ENCODE data around the gene KCTD5. TPM values are rescaled to one million over a fixed set of nuclear protein-coding genes. Genes with fewer than 3 reads are reported as not detected.

Gene KCTD5
- total RNA-seq, 4 donors from 2014 or later: 13.7 to 22.7 (median 21.2) TPM

DNA sequence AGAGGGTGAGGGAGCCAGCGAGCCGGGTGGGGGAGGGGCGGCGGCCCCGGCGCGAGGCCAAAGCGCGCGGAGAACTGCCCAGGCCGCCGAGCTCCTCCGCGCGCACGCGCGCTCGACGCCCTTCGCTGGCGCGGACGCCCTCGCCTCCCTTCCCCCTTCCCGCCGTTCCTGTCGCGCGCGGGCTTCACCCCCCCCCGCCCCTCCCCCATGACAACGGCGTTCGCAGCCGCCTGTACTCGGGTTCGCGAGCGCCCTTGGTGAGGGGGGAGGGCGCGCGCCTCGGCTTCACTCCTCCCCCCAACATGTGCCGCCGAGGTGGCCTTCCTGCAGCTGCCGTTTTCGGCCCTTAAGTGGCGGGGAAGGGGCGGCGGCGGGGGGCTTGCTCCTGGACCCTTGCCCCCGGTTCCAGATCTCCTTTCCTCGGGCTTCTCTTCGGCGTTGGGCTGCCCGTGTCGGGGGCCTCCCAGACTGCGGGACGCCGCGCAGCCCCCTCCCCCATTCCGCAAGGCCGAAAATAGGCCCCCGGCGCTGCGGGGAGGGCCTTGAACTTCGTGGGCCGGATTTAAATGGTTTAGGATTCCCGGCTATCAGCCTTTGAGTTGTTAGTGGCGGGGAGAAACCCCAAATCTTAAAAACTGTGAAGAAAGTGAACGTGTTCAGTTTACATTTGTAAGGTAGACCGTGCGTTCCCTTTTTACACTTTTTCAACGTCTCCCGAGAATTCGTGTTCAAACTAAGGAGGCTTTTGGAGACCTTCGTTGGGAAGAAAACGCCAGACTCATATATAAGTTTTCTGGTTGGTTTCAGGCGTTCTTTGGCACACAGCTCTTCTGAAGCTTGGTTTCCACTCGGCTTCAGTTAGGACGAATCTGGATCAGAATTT is 70.8 kb downstream of the KCTD5 start:
- TF ChIP-seq, protein P1, sequence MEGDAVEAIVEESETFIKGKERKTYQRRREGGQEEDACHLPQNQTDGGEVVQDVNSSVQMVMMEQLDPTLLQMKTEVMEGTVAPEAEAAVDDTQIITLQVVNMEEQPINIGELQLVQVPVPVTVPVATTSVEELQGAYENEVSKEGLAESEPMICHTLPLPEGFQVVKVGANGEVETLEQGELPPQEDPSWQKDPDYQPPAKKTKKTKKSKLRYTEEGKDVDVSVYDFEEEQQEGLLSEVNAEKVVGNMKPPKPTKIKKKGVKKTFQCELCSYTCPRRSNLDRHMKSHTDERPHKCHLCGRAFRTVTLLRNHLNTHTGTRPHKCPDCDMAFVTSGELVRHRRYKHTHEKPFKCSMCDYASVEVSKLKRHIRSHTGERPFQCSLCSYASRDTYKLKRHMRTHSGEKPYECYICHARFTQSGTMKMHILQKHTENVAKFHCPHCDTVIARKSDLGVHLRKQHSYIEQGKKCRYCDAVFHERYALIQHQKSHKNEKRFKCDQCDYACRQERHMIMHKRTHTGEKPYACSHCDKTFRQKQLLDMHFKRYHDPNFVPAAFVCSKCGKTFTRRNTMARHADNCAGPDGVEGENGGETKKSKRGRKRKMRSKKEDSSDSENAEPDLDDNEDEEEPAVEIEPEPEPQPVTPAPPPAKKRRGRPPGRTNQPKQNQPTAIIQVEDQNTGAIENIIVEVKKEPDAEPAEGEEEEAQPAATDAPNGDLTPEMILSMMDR (IDR thresholded peaks at IDR 0.05; ENCODE audit: low read depth): no peak

DNA sequence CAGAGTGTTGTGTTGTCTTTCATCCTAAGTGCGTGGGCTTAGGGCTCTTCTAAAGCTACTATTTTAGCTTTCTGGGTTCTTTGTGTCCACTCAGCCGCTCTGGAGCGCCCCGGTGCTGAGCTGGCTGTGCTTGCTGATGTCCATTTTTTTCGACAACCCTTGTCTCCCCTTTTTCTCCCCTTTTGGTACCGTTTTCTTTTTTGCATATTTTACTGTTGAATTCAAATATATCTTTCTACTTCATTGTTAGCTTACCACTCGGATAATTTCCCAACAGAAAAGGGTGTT is 71.4 kb downstream of the KCTD5 start:
- TF ChIP-seq, protein P1 (IDR thresholded peaks at IDR 0.05; ENCODE audit: low read depth): no peak

DNA sequence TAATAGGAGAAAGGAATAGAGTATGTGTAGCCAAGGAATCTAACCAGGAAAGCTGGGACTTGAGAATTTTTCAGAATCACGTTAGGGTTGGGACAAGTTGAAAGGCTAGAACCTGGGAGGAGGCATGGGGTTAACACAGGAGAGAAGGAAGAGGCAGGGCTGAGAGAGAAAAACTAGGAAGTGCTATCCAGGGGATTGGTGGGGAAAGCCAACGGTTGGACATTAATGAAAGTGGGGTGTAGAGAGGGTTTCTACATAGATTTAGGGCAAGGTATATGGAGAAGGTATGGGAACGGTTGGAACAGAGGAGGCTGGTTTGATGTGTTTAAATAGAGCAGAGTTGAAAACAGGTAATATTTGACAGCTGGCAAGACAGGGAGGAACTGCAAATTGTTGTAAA is 72.8 kb downstream of the KCTD5 start:
- TF ChIP-seq, protein P1 (IDR thresholded peaks at IDR 0.05; ENCODE audit: low read depth): no peak

DNA sequence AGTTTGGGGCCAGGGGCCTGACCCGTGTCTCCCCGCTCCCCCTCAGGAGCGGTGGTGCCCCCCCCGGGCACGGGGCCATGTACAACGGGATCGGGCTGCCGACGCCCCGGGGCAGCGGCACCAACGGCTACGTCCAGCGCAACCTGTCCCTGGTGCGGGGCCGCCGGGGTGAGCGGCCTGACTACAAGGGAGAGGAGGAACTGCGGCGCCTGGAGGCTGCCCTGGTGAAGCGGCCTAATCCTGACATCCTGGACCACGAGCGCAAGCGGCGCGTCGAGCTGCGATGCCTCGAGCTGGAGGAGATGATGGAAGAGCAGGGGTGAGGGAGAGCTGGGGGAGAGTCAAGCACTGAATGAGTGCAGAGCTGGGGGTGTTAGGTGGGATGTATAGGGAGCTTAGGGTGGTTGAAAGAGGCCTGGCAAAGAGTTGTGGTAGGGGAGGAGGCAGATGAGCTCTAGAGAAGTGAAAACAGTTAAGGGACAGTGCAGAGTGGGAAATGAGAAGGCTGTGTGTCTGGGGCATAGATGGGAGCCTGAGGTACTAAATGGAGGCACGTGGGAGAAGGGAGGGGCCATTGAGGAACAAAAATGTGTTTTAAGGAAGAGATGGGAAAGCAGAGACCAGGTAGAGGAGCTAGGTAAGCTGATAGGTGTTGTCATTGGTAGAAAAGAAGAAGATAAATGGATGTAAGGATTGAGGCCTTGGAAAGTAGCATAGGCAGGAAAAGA is 74.1 kb downstream of the KCTD5 start:
- TF ChIP-seq, protein P1 (IDR thresholded peaks at IDR 0.05; ENCODE audit: low read depth): no peak

DNA sequence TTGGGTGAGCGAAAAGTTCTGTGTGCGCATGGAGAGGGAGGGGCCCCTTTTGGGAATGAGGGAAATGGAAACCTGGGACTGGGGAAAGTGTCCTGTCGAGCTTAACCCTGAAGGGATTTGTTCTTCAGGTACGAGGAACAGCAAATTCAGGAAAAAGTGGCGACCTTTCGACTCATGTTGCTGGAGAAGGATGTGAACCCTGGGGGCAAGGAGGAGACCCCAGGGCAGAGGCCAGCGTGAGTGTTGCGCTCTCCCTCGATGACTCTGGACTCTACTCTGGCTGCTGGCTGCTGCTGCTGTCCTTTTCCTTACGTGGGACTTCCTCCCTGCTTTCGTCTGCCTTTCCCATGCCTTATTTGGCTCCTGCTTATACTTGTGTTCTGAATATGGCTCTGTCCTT is 75.0 kb downstream of the KCTD5 start:
- TF ChIP-seq, protein P1 (IDR thresholded peaks at IDR 0.05; ENCODE audit: low read depth): no peak

Other genes starting within 250 kb of the KCTD5 start
- 1 to 10 TPM in 1 of 4 donors, under 1 TPM in 2, not detected in 1; 0.44 to 1.7 (median 0.51) TPM for gene TEDC2, start 222.4 kb upstream of the KCTD5 start, total RNA-seq
- not detected for gene NTN3, start 211.2 kb upstream of the KCTD5 start, total RNA-seq
- 10 to 100 TPM in 1 of 4 donors, 1 to 10 TPM in 3; 7.0 to 30.1 (median 8.1) TPM for gene TBC1D24, start 207.4 kb upstream of the KCTD5 start, total RNA-seq
- gene ATP6V0C, start 168.6 kb upstream of the KCTD5 start, total RNA-seq: 10 to 100 TPM; 26.4 to 98.9 (median 81.8) TPM
- 10 to 100 TPM; 19.4 to 60.5 (median 42.9) TPM for gene AMDHD2, start 162.2 kb upstream of the KCTD5 start, total RNA-seq
- not detected for gene CEMP1, start 151.1 kb upstream of the KCTD5 start, total RNA-seq
- 10 to 100 TPM; 23.6 to 37.4 (median 34.2) TPM for gene PDPK1, start 144.5 kb upstream of the KCTD5 start, total RNA-seq
- 1 to 10 TPM in 3 of 4 donors, under 1 TPM in 1; 0.82 to 3.0 (median 1.4) TPM for gene PRSS27, start 37.7 kb downstream of the KCTD5 start, total RNA-seq
- 100 to 1,000 TPM; 245 to 552 (median 404) TPM for gene SRRM2, start 70.1 kb downstream of the KCTD5 start, total RNA-seq
- gene ELOB, start 94.8 kb downstream of the KCTD5 start, total RNA-seq: 100 to 1,000 TPM; 264 to 371 (median 280) TPM
- not detected for gene PRSS33, start 105.0 kb downstream of the KCTD5 start, total RNA-seq
- gene PRSS41, start 115.9 kb downstream of the KCTD5 start, total RNA-seq: not detected
- under 1 TPM in 1 of 4 donors, not detected in 3; 0.68 TPM for gene PRSS21, start 134.7 kb downstream of the KCTD5 start, total RNA-seq
- 1 to 10 TPM in 1 of 4 donors, not detected in 3; 3.1 TPM for gene ZG16B, start 147.8 kb downstream of the KCTD5 start, total RNA-seq
- gene PRSS22, start 175.6 kb downstream of the KCTD5 start, total RNA-seq: 1 to 10 TPM in 1 of 4 donors, not detected in 3; 1.5 TPM
- 10 to 100 TPM; 20.5 to 61.4 (median 29.1) TPM for gene FLYWCH2, start 200.7 kb downstream of the KCTD5 start, total RNA-seq
- gene FLYWCH1, start 229.4 kb downstream of the KCTD5 start, total RNA-seq: 10 to 100 TPM; 11.6 to 62.9 (median 18.7) TPM

All from subcutaneous adipose tissue (tissue), 4 donors.